Hepatocyte (in vitro differentiated cells): ENCODE data around the gene TRRAP. TPM values are rescaled to one million over a fixed set of nuclear protein-coding genes. Genes with fewer than 3 reads are reported as not detected.

Experiments
- DNase-seq: peaks from one replicate; pipeline ENCODE4 v3.0.0-alpha.2; 2016; ENCODE audit warnings: low spot score
- H2AFZ ChIP-seq: fragments of 200-600 bp; sonication (generic); 2 replicates; pipeline ENCODE4 v1.6.0; 2016; ENCODE audit warnings: antibody characterized with exemption, mild to moderate bottlenecking
- H3K27ac ChIP-seq: fragments of 200-600 bp; sonication (generic); 2 replicates; pipeline ENCODE4 v1.5.1; 2016; ENCODE audit warnings: mild to moderate bottlenecking
- H3K27me3 ChIP-seq: fragments of 200-600 bp; sonication (generic); 2 replicates; pipeline ENCODE4 v1.6.1; 2016
- H3K36me3 ChIP-seq: fragments of 200-600 bp; sonication (generic); replicated peaks from 2 replicates; pipeline ENCODE4 v1.5.1; 2016; ENCODE audit warnings: low read depth; ENCODE audit not compliant: insufficient read depth
- H3K4me1 ChIP-seq: fragments of 200-600 bp; sonication (generic); 2 replicates; pipeline ENCODE4 v1.5.1; 2016; ENCODE audit warnings: mild to moderate bottlenecking, moderate library complexity; ENCODE audit not compliant: insufficient read depth
- H3K4me2 ChIP-seq: fragments of 200-600 bp; sonication (generic); 2 replicates; pipeline ENCODE4 v1.6.0; 2016
- H3K4me3 ChIP-seq: fragments of 200-600 bp; sonication (generic); 2 replicates; pipeline ENCODE4 v1.5.1; 2016; ENCODE audit warnings: mild to moderate bottlenecking
- H3K79me2 ChIP-seq: fragments of 200-600 bp; sonication (generic); 2 replicates; pipeline ENCODE4 v1.6.0; 2017; ENCODE audit warnings: mild to moderate bottlenecking
- H3K9me2 ChIP-seq: fragments of 200-600 bp; sonication (generic); replicated peaks from 2 replicates; pipeline ENCODE4 v1.6.0; 2017; ENCODE audit warnings: mild to moderate bottlenecking; ENCODE audit not compliant: insufficient read depth
- H3K9me3 ChIP-seq: fragments of 200-600 bp; sonication (generic); 2 replicates; pipeline ENCODE4 v1.5.1; 2016; ENCODE audit warnings: low read depth, mild to moderate bottlenecking
- H4K20me1 ChIP-seq: fragments of 200-600 bp; sonication (generic); 2 replicates; pipeline ENCODE4 v1.6.0; 2016; ENCODE audit warnings: mild to moderate bottlenecking; ENCODE audit not compliant: insufficient read depth, poor library complexity, severe bottlenecking
- CTCF ChIP-seq: fragments of 200-600 bp; sonication (generic); IDR thresholded peaks from 2 replicates; pipeline ENCODE4 v1.5.1; 2016; ENCODE audit warnings: antibody characterized with exemption, mild to moderate bottlenecking; ENCODE audit not compliant: poor library complexity
- EZH2 ChIP-seq: fragments of 200-600 bp; sonication (generic); IDR thresholded peaks from 2 replicates; pipeline ENCODE4 v1.6.1; 2016; ENCODE audit warnings: antibody characterized with exemption, mild to moderate bottlenecking, borderline replicate concordance
- EZH2phosphoT487 ChIP-seq: fragments of 200-600 bp; sonication (generic); IDR thresholded peaks from one replicate; pipeline ENCODE4 v1.6.1; 2018; ENCODE audit warnings: antibody characterized with exemption, mild to moderate bottlenecking, low read depth, moderate library complexity; ENCODE audit not compliant: unreplicated experiment, severe bottlenecking
- WGBS: methylation state at CpG from one replicate; pipeline ENCODE4 v1.1.6; 2016; ENCODE audit warnings: low lambda C conversion rate; ENCODE audit errors: missing lambda C conversion rate; 5-methylcytosine and 5-hydroxymethylcytosine counted together
- polyA plus RNA-seq: library from polyadenylated mRNA; unstranded; fragments of >200 nt; fragmentation: Nextera tagmentation; extraction: Ambion mirVana; gene quantifications from 2 replicates; pipeline ENCODE4 v1.2.1, GENCODE V29; 2016
- total RNA-seq: library from RNA; depleted of rRNA; stranded (reverse); fragments of >200 nt; gene quantifications from 2 replicates; pipeline ENCODE4 v1.2.3, GENCODE V29; 2014

Gene TRRAP
- total and polyA plus RNA-seq, 2 experiments from 2014 or later = 6.1 to 25.1 TPM

GRCh38 chr7:99008181-99008631, 129.9 kb downstream of the TRRAP start:
- H3K36me3 ChIP-seq = no peaks in the 10 kb centered on the region
- no peaks in the 10 kb centered on the region for H3K9me2 ChIP-seq
- WGBS = 97% methylated on average over 23 of the region's 23 CpGs

GRCh38 chr7:99008921-99009530, 130.7 kb downstream of the TRRAP start:
- TF ChIP-seq EZH2 (no peak), CTCF (no peak), EZH2phosphoT487 (no peak)
- Histone ChIP-seq H3K36me3 (no peaks in the 10 kb centered on the region), H3K27me3 (no peaks in the 10 kb centered on the region), H2AFZ (no peak overlapping the region), H3K27ac (no peak overlapping the region), H3K9me2 (no peaks in the 10 kb centered on the region), H3K9me3 (no peaks in the 10 kb centered on the region), H3K4me3 (no peak overlapping the region), H3K4me1 (no peaks in the 10 kb centered on the region), H3K79me2 (no peaks in the 10 kb centered on the region), H4K20me1 (no peaks in the 10 kb centered on the region), H3K4me2 (no peak overlapping the region)
- WGBS = 94% methylated on average over 11 of the region's 11 CpGs
- no peak for DNase-seq

More at GRCh38 chr7:99008181-99008631, 129.9 kb downstream of the TRRAP start:
- Histone ChIP-seq H3K4me2 (no peak overlapping the region), H3K4me3 (no peak overlapping the region), H3K79me2 (no peaks in the 10 kb centered on the region), H3K27me3 (no peaks in the 10 kb centered on the region), H3K9me3 (no peaks in the 10 kb centered on the region), H3K27ac (no peak overlapping the region), H2AFZ (no peak overlapping the region), H4K20me1 (no peaks in the 10 kb centered on the region), H3K4me1 (no peaks in the 10 kb centered on the region)
- no peak for TF ChIP-seq EZH2phosphoT487
- DNase-seq = no peak

- Histone ChIP-seq H3K9me2 (no peaks in the 10 kb centered on the region), H2AFZ (no peak overlapping the region), H3K4me3 (no peak overlapping the region), H3K4me1 (no peaks in the 10 kb centered on the region), H4K20me1 (no peaks in the 10 kb centered on the region), H3K36me3 (no peaks in the 10 kb centered on the region), H3K27ac (no peak overlapping the region), H3K4me2 (no peak overlapping the region), H3K27me3 (no peaks in the 10 kb centered on the region), H3K9me3 (no peaks in the 10 kb centered on the region), H3K79me2 (no peaks in the 10 kb centered on the region)
- 92% methylated on average over 9 of the region's 9 CpGs for WGBS
- TF ChIP-seq EZH2phosphoT487 (no peak), CTCF (no peak), EZH2 (no peak)
- DNase-seq = no peak
Measured at GRCh38 chr7:99010281-99010680, 131.9 kb downstream of the TRRAP start.

GRCh38 chr7:99011341-99011705, 133.0 kb downstream of the TRRAP start:
- Histone ChIP-seq H3K9me2 (no peaks in the 10 kb centered on the region), H3K4me1 (no peaks in the 10 kb centered on the region), H3K9me3 (no peaks in the 10 kb centered on the region), H2AFZ (no peak overlapping the region), H3K4me3 (no peak overlapping the region), H3K4me2 (no peak overlapping the region), H3K27me3 (no peaks in the 10 kb centered on the region), H3K27ac (no peak overlapping the region), H4K20me1 (no peaks in the 10 kb centered on the region), H3K79me2 (no peaks in the 10 kb centered on the region), H3K36me3 (no peaks in the 10 kb centered on the region)
- DNase-seq = no peak
- 98% methylated on average over 24 of the region's 24 CpGs for WGBS
- TF ChIP-seq EZH2 = no peak
- TF ChIP-seq CTCF = no peak
- TF ChIP-seq EZH2phosphoT487 = no peak
